Measurements from ENCODE around the gene TOP3A.

TOP3A gene

GRCh38 chr17:18263885-18264682, 50.7 kb downstream of the TOP3A start:
- TF ChIP-seq SPI1 (IDR thresholded peaks at IDR 0.05; ENCODE audit: low read depth, low read length), result no peak
- TF ChIP-seq TAF1 (IDR thresholded peaks at IDR 0.05; ENCODE audit: low read depth, low read length), result no peak
- no peak for TF ChIP-seq PAX5 (IDR thresholded peaks at IDR 0.05; ENCODE audit: insufficient read depth, low read length, severe bottlenecking)
- no peak for TF ChIP-seq POLR2A (IDR thresholded peaks at IDR 0.05; ENCODE audit: low read depth, low read length)
- TF ChIP-seq POLR2AphosphoS5 (IDR thresholded peaks at IDR 0.05; ENCODE audit: low read depth, low read length), result no peak
- TF ChIP-seq POU2F2 (IDR thresholded peaks at IDR 0.05; ENCODE audit: low read depth, low read length), result no peak
- FAIRE-seq, result no peak
- DNase-seq (ENCODE audit: insufficient read length, low spot score), result no peak

DNA sequence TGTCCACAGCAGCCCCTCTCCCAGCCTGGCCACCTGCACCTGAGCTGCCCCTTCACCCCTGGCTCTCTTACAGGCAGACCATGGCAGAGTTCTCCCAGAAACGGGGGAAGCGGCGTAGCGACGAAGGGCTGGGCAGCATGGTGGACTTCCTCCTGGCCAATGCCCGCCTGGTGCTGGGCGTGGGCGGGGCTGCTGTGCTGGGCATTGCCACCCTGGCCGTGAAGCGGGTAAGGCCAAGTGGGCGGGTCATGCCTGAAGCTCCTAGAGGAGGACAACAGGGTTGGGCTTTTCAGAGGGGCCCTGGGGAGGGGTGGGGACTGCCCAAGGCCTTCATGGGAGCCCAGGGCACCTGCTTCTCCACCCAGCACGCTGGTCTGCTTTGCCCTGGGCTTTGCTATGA, 52.2 kb downstream of the TOP3A start:
- TF ChIP-seq PAX5 (IDR thresholded peaks at IDR 0.05; ENCODE audit: insufficient read depth, low read length, severe bottlenecking) (no peak), POLR2A (IDR thresholded peaks at IDR 0.05; ENCODE audit: low read depth, low read length) (no peak), SPI1 (IDR thresholded peaks at IDR 0.05; ENCODE audit: low read depth, low read length) (no peak), POU2F2 (IDR thresholded peaks at IDR 0.05; ENCODE audit: low read depth, low read length) (no peak), TAF1 (IDR thresholded peaks at IDR 0.05; ENCODE audit: low read depth, low read length) (no peak), POLR2AphosphoS5 (IDR thresholded peaks at IDR 0.05; ENCODE audit: low read depth, low read length) (no peak)
- DNase-seq (ENCODE audit: insufficient read length, low spot score) (no peak), FAIRE-seq (no peak)

- no peak for TF ChIP-seq TAF1 (IDR thresholded peaks at IDR 0.05; ENCODE audit: low read depth, low read length)
- no peak for TF ChIP-seq POLR2AphosphoS5 (IDR thresholded peaks at IDR 0.05; ENCODE audit: low read depth, low read length)
- no peak for TF ChIP-seq POLR2A (IDR thresholded peaks at IDR 0.05; ENCODE audit: low read depth, low read length)
- TF ChIP-seq PAX5 (IDR thresholded peaks at IDR 0.05; ENCODE audit: insufficient read depth, low read length, severe bottlenecking), result no peak
- TF ChIP-seq POU2F2 (IDR thresholded peaks at IDR 0.05; ENCODE audit: low read depth, low read length), result no peak
- TF ChIP-seq SPI1 (IDR thresholded peaks at IDR 0.05; ENCODE audit: low read depth, low read length), result no peak
- no peak for DNase-seq (ENCODE audit: insufficient read length, low spot score)
- FAIRE-seq, result no peak
Observed at GRCh38 chr17:18262111-18262510, 52.7 kb downstream of the TOP3A start.

DNA sequence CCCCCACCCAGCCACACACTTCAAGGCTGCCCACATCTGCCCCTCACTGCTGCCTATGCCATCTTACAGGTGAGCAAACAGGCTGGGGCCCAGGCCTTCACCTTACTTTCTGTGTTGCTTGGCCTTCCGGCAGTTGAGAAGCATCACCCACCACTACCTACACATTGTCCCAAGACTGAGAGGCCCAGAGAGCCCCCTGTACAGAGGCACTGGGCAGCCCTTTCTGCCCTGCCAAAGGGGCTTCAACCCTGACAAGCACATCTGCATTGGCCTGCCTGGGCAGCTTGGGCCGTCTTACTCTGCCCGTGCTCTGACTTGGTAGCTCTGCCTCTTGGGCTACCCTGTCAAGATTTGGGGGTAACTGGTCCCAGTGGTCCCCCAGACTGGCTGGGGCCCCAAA, 53.1 kb downstream of the TOP3A start:
- TF ChIP-seq POLR2A (IDR thresholded peaks at IDR 0.05; ENCODE audit: low read depth, low read length) (no peak), POLR2AphosphoS5 (IDR thresholded peaks at IDR 0.05; ENCODE audit: low read depth, low read length) (no peak), POU2F2 (IDR thresholded peaks at IDR 0.05; ENCODE audit: low read depth, low read length) (no peak), SPI1 (IDR thresholded peaks at IDR 0.05; ENCODE audit: low read depth, low read length) (no peak)
- FAIRE-seq (no peak), DNase-seq (ENCODE audit: insufficient read length, low spot score) (no peak)

GRCh38 chr17:18261146-18261515, 53.7 kb downstream of the TOP3A start:
- FAIRE-seq (no peak), DNase-seq (ENCODE audit: insufficient read length, low spot score) (no peak)
- no peak for TF ChIP-seq SPI1 (IDR thresholded peaks at IDR 0.05; ENCODE audit: low read depth, low read length)
- no peak for TF ChIP-seq POLR2A (IDR thresholded peaks at IDR 0.05; ENCODE audit: low read depth, low read length)
- no peak for TF ChIP-seq PAX5 (IDR thresholded peaks at IDR 0.05; ENCODE audit: insufficient read depth, low read length, severe bottlenecking)
- TF ChIP-seq POU2F2 (IDR thresholded peaks at IDR 0.05; ENCODE audit: low read depth, low read length), result no peak
- no peak for TF ChIP-seq POLR2AphosphoS5 (IDR thresholded peaks at IDR 0.05; ENCODE audit: low read depth, low read length)
- TF ChIP-seq TAF1 (IDR thresholded peaks at IDR 0.05; ENCODE audit: low read depth, low read length), result no peak

DNA sequence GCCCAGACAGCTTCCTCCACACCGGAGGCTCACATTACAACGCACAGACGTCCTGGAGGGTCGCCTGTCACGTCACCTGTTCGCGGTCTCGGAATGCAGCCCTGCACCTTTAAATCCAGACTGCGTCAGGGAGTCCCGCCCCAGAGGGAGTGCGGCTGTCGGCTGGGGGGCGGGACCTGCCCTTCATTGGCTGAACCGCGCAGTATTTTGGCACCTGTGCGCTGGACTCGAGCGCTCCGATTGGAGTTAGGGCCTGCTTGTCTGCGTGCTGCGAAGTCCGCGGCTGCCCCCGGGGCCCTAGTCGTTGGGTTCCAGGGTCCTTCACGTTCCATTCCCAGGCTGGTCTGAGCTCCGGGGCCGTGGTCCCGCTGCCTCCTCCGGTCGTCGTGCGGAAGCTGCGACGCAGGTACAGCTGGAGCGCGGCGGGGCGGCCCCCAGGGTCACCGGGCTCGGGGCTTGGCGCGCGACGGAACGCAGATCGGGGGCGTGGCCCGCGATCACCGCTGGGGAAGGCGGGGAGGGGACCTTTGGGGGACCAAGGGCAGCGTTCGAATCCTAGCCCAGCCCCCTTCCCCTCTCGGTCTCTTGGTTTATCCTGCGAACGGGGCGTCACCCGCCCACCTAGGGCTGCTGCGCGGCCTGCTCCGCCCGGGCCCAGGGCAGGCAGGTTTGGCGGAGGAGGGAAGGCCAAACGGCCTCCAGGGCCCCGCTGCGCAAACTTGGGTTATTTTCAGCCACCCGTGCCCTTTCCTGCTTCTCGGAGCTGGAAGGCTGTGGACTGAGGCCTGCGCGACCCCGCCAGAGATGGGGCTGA, 54.3 kb downstream of the TOP3A start, which contains the start of gene MIEF2:
MIEF2 (plus strand) TSS at position 331 of the 814 bp plus-strand sequence. CDS start 2,059 bp downstream, outside the sequence.
- FAIRE-seq (peak; percentile 98), DNase-seq (ENCODE audit: insufficient read length, low spot score) (peak; percentile 99)

DNA sequence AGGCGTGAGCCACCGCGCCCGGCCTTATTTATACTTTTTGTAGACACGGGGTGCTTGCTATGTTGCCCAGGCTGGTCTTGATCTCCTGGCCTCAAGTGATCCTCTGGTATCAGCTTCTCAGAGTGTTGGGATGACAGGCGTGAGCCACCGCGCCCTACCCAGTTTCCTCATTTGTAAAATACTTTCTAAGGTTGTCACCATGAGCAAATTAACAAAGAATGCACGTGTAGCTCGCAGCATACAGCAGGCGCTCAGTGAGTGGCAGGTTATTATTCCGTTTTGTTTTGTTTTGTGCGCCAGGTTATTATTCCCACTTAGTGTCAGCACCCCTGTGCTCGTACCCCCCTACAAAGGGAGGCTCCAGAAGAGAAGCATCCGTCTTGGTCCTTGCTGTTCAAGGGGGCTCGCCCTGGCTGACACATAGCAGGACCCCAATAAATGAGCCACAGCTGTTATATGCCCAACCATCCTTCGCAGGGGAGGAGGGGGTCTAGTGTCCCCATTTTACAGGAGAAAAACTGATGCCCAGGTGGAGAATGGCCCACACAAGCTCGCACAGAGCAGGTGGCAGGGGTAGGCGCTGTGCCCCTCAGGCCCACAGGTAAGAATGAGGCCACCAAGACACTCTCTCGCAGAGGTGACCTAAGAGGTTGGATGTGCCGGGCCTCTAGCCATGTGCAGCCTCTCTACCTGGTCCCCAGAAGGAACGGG, 55.0 kb downstream of the TOP3A start:
- FAIRE-seq, result no peak

More for the DNA sequence above, 54.3 kb downstream of the TOP3A start, which contains the start of gene MIEF2:
- TF ChIP-seq TAF1 (IDR thresholded peaks at IDR 0.05; ENCODE audit: low read depth, low read length) (no peak), POLR2AphosphoS5 (IDR thresholded peaks at IDR 0.05; ENCODE audit: low read depth, low read length) (no peak), SPI1 (IDR thresholded peaks at IDR 0.05; ENCODE audit: low read depth, low read length) (no peak), POU2F2 (IDR thresholded peaks at IDR 0.05; ENCODE audit: low read depth, low read length) (no peak), PAX5 (IDR thresholded peaks at IDR 0.05; ENCODE audit: insufficient read depth, low read length, severe bottlenecking) (no peak), POLR2A (IDR thresholded peaks at IDR 0.05; ENCODE audit: low read depth, low read length) (peak; percentile 56; the same call in 1 of the 2 replicates)

DNA sequence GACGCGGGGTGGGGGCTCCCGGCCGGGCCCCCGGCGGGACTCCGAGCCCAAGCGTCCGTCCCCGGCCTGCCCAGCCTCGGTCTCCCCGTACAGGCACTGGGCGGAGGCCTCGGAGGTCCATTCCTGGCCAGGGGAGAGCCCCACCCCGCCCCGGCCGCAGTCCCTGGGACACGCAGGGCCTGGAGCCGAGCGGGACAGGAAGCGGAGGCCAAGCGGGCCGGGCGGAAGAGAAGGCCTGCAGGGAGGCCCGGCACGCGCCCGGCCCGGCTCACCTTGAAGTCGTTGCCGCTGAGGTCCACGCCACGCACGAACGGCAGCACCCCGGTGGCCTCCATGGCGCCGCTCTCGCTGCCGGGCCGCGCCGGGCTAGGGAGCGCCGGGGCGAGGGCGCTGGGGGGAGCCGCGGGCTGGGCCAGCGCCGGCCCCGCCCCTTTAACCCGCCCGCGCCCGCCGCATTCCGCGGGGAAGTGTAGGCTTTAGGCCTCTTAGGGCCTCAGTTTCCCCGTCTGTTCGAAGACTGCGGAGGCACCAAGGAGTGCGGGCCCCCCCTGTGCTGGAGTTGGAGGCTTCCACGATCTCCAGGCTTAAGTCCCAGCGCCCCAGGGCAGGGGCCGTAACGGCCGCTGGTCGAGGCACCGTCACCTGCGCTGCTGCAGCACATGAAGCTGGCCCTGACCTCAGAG, 56.3 kb downstream of the TOP3A start, which contains the start of gene FLII:
FLII (minus strand) TSS at position 383 of the 683 bp plus-strand sequence; CDS start at position 335, 48 bp downstream.
- FAIRE-seq (peak; percentile 89), DNase-seq (ENCODE audit: insufficient read length, low spot score) (peak; percentile 71)
- TF ChIP-seq TAF1 (IDR thresholded peaks at IDR 0.05; ENCODE audit: low read depth, low read length) (0 out of 2 replicates have a peak, but pooled peaks have one; percentile 15), POU2F2 (IDR thresholded peaks at IDR 0.05; ENCODE audit: low read depth, low read length) (no peak)

More for the DNA sequence above, 55.0 kb downstream of the TOP3A start:
- no peak for DNase-seq (ENCODE audit: insufficient read length, low spot score)
- TF ChIP-seq TAF1 (IDR thresholded peaks at IDR 0.05; ENCODE audit: low read depth, low read length), result no peak
- no peak for TF ChIP-seq PAX5 (IDR thresholded peaks at IDR 0.05; ENCODE audit: insufficient read depth, low read length, severe bottlenecking)
- no peak for TF ChIP-seq SPI1 (IDR thresholded peaks at IDR 0.05; ENCODE audit: low read depth, low read length)
- no peak for TF ChIP-seq POLR2AphosphoS5 (IDR thresholded peaks at IDR 0.05; ENCODE audit: low read depth, low read length)

Data from GM12891 (cell line).